Inflammatory macrophage (primary cell): Measurements from ENCODE around the gene DCDC2B.

Source experiments
- DNase-seq, 2 donors: peaks; one replicate each; pipeline ENCODE4 v3.0.0-alpha.2; 2020 to 2022

Gene DCDC2B

GRCh38 chr1:32197074-32197473 is 11.8 kb upstream of the DCDC2B start:
- DNase-seq: no peak

- no peak for DNase-seq
These were observed 11.1 kb upstream of the DCDC2B start for GRCh38 chr1:32197837-32198236.

- no peak for DNase-seq
These were observed 10.4 kb upstream of the DCDC2B start for GRCh38 chr1:32198237-32199042.

- DNase-seq: no peak
These were observed 9.7 kb upstream of the DCDC2B start for GRCh38 chr1:32199043-32199716.

GRCh38 chr1:32199717-32200072 is 9.2 kb upstream of the DCDC2B start:
- no peak for DNase-seq

GRCh38 chr1:32200226-32201010 is 8.5 kb upstream of the DCDC2B start, which contains the start of gene CCDC28B:
TSS of gene CCDC28B (plus strand) at chr1:32200595. CDS start at chr1:32201936, 1,341 bp downstream.
- peak in 1 of 2 donors; percentile 23 for DNase-seq

- DNase-seq: peak in 1 of 2 donors; percentile 14
These were observed 7.7 kb upstream of the DCDC2B start for GRCh38 chr1:32201011-32201855.

GRCh38 chr1:32204943-32205361 is 3.9 kb upstream of the DCDC2B start:
- no peak for DNase-seq

GRCh38 chr1:32205401-32206370 is 3.2 kb upstream of the DCDC2B start, which contains the start of gene IQCC:
TSS of gene IQCC (plus strand) at chr1:32205671. CDS start at chr1:32205682, 11 bp downstream.
- DNase-seq: peak; percentile 72 to 83

GRCh38 chr1:32208469-32208868 is 420 bp upstream of the DCDC2B start:
- no peak for DNase-seq

GRCh38 chr1:32215629-32216480 is 7.0 kb downstream of the DCDC2B start:
- DNase-seq: peak; percentile 50 to 55

- DNase-seq: peak; percentile 54 to 59
These were observed 7.7 kb downstream of the DCDC2B start for GRCh38 chr1:32216566-32216965.

- DNase-seq: no peak
These were observed 10.1 kb downstream of the DCDC2B start for GRCh38 chr1:32219022-32219421.

- no peak for DNase-seq
These were observed 12.1 kb downstream of the DCDC2B start for GRCh38 chr1:32220746-32221580.

- DNase-seq: no peak
These were observed 12.7 kb downstream of the DCDC2B start for GRCh38 chr1:32221581-32221979.

GRCh38 chr1:32221980-32222755 is 13.3 kb downstream of the DCDC2B start, which contains the start of the genes EIF3I and TMEM234:
TSS of gene EIF3I (plus strand) at chr1:32222407. CDS start at chr1:32222442, 35 bp downstream.
TSS of gene TMEM234 (minus strand) at chr1:32222353. CDS start at chr1:32222322, 31 bp downstream.
- DNase-seq: peak; percentile 92 to 93

GRCh38 chr1:32223683-32224082 is 14.8 kb downstream of the DCDC2B start:
- DNase-seq: no peak

GRCh38 chr1:32224285-32224684 is 15.4 kb downstream of the DCDC2B start:
- DNase-seq: no peak
